ENCODE results near the gene ABCB8. TPM values are rescaled to one million over a fixed set of nuclear protein-coding genes. Genes with fewer than 3 reads are reported as not detected.

Gene ABCB8
- total and polyA plus RNA-seq, 9 of the 15 experiments (the other 6 are each of a cell fraction or from before 2014, with no cell fraction given): 7.6 to 106 (median 36.3) TPM

GRCh38 chr7:151087245-151088018, 59.2 kb downstream of the ABCB8 start (continued):
- peak in 1 of 2 experiments; percentile 74; a peak in 2 of 4 replicates for TF ChIP-seq ZNF639 (CRISPR knock-in tag; conservative IDR thresholded peaks at IDR 0.05 in 1 of 2, IDR thresholded peaks at IDR 0.05 in 1 of 2)
- TF ChIP-seq PBX2 (CRISPR knock-in tag; IDR thresholded peaks at IDR 0.05; ENCODE audit: low read depth): no peak
- no peak for TF ChIP-seq PBX2 (tag; conservative IDR thresholded peaks at IDR 0.05; ENCODE audit: low read depth)
- TF ChIP-seq TARDBP (IDR thresholded peaks at IDR 0.05): 0 out of 2 replicates have a peak, but pooled peaks have one; percentile 67
- peak; percentile 84; the same call in 1 of the 2 replicates for TF ChIP-seq STAT6 (CRISPR knock-in tag; IDR thresholded peaks at IDR 0.05)
- peak; percentile 25; the same call in 1 of the 2 replicates for TF ChIP-seq CBFA2T3 (IDR thresholded peaks at IDR 0.05)
- peak; percentile 63 for TF ChIP-seq U2AF1 (optimal IDR thresholded peaks at IDR 0.05; ENCODE audit: low read depth, low read length)
- no peak for TF ChIP-seq SPI1 (IDR thresholded peaks at IDR 0.05; ENCODE audit: borderline replicate concordance, low read depth, low read length)
- peak; percentile 44; the same call in 1 of the 2 replicates for TF ChIP-seq MTA3 (IDR thresholded peaks at IDR 0.05; ENCODE audit: borderline replicate concordance)
- peak; percentile 95 for TF ChIP-seq CTBP1 (IDR thresholded peaks at IDR 0.05; ENCODE audit: borderline replicate concordance)
- TF ChIP-seq SOX6 (IDR thresholded peaks at IDR 0.05): peak; percentile 63; the same call in 1 of the 2 replicates
- no peak for TF ChIP-seq ZNF445 (CRISPR knock-in tag; IDR thresholded peaks at IDR 0.05; ENCODE audit: low read depth)
- TF ChIP-seq TBP (optimal IDR thresholded peaks at IDR 0.05; ENCODE audit: low read depth, low read length): peak; percentile 11
- no peak for TF ChIP-seq FOSL1 (tag; conservative IDR thresholded peaks at IDR 0.05)
- TF ChIP-seq ZEB2 (IDR thresholded peaks at IDR 0.05): no peak
- TF ChIP-seq ZNF589 (CRISPR knock-in tag; IDR thresholded peaks at IDR 0.05; ENCODE audit: low read depth): peak; percentile 22; the same call in 1 of the 2 replicates
- no peak for TF ChIP-seq SLC30A9 (CRISPR knock-in tag; IDR thresholded peaks at IDR 0.05)
- no peak for TF ChIP-seq HNRNPH1 (optimal IDR thresholded peaks at IDR 0.05; ENCODE audit: low read depth, low read length)
- TF ChIP-seq BRF2 (IDR thresholded peaks at IDR 0.05; ENCODE audit: borderline replicate concordance, insufficient read depth, insufficient read length): no peak
- TF ChIP-seq NBN (IDR thresholded peaks at IDR 0.05; ENCODE audit: low read depth): 0 out of 2 replicates have a peak, but pooled peaks have one; percentile 18

All from K562 (cell line).